UCSD-AML1 (cell line): ENCODE results near the gene CDH26.

ENCODE experiments used
- DNase-seq: peaks from one replicate; lab custom pipeline; 2025; ENCODE audit not compliant: unreplicated experiment; lab: John Stamatoyannopoulos, UW

CDH26 gene

GRCh38 chr20:60011512-60012507, 53.6 kb downstream of the CDH26 start:
- DNase-seq, result peak; percentile 36

GRCh38 chr20:60013296-60014139, 55.3 kb downstream of the CDH26 start:
- no peak for DNase-seq

GRCh38 chr20:60016406-60016805, 58.2 kb downstream of the CDH26 start:
- DNase-seq, result no peak

GRCh38 chr20:60020251-60020650, 62.0 kb downstream of the CDH26 start:
- DNase-seq, result no peak

- no peak for DNase-seq
Observed at GRCh38 chr20:60021104-60021503, 62.9 kb downstream of the CDH26 start.

- no peak for DNase-seq
Observed at GRCh38 chr20:60022849-60023248, 64.6 kb downstream of the CDH26 start.

GRCh38 chr20:60024245-60024644, 66.0 kb downstream of the CDH26 start:
- no peak for DNase-seq

GRCh38 chr20:60024801-60025200, 66.6 kb downstream of the CDH26 start:
- DNase-seq, result no peak

- no peak for DNase-seq
Observed at GRCh38 chr20:60026010-60026409, 67.8 kb downstream of the CDH26 start.

GRCh38 chr20:60030471-60030870, 72.2 kb downstream of the CDH26 start:
- no peak for DNase-seq

- no peak for DNase-seq
Observed at GRCh38 chr20:60031107-60031506, 72.9 kb downstream of the CDH26 start.

- DNase-seq, result no peak
Observed at GRCh38 chr20:60034231-60035110, 76.2 kb downstream of the CDH26 start.

- DNase-seq, result no peak
Observed at GRCh38 chr20:60035486-60035885, 77.3 kb downstream of the CDH26 start.

GRCh38 chr20:60036346-60036745, 78.1 kb downstream of the CDH26 start:
- no peak for DNase-seq

GRCh38 chr20:60036746-60037499, 78.7 kb downstream of the CDH26 start:
- DNase-seq, result no peak

GRCh38 chr20:60038400-60039008, 80.3 kb downstream of the CDH26 start:
- DNase-seq, result no peak

GRCh38 chr20:60039526-60039925, 81.3 kb downstream of the CDH26 start:
- no peak for DNase-seq

- no peak for DNase-seq
Observed at GRCh38 chr20:60040471-60041162, 82.4 kb downstream of the CDH26 start.
